ENCODE measurements around the gene ISCA2. TPM values are rescaled to one million over a fixed set of nuclear protein-coding genes. Genes with fewer than 3 reads are reported as not detected.

Gene ISCA2
- total RNA-seq, 1 donor, result 24.6 TPM

GRCh38 chr14:74524812-74525135 is 31.2 kb downstream of the ISCA2 start:
- DNase-seq (ENCODE audit: low read depth), result no peak
- no peak overlapping the region for H3K4me3 ChIP-seq (ENCODE audit: low read depth, low read length)
- TF ChIP-seq, protein P1, sequence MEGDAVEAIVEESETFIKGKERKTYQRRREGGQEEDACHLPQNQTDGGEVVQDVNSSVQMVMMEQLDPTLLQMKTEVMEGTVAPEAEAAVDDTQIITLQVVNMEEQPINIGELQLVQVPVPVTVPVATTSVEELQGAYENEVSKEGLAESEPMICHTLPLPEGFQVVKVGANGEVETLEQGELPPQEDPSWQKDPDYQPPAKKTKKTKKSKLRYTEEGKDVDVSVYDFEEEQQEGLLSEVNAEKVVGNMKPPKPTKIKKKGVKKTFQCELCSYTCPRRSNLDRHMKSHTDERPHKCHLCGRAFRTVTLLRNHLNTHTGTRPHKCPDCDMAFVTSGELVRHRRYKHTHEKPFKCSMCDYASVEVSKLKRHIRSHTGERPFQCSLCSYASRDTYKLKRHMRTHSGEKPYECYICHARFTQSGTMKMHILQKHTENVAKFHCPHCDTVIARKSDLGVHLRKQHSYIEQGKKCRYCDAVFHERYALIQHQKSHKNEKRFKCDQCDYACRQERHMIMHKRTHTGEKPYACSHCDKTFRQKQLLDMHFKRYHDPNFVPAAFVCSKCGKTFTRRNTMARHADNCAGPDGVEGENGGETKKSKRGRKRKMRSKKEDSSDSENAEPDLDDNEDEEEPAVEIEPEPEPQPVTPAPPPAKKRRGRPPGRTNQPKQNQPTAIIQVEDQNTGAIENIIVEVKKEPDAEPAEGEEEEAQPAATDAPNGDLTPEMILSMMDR (IDR thresholded peaks at IDR 0.05; ENCODE audit: insufficient read depth, low read depth, low read length), result no peak

DNA sequence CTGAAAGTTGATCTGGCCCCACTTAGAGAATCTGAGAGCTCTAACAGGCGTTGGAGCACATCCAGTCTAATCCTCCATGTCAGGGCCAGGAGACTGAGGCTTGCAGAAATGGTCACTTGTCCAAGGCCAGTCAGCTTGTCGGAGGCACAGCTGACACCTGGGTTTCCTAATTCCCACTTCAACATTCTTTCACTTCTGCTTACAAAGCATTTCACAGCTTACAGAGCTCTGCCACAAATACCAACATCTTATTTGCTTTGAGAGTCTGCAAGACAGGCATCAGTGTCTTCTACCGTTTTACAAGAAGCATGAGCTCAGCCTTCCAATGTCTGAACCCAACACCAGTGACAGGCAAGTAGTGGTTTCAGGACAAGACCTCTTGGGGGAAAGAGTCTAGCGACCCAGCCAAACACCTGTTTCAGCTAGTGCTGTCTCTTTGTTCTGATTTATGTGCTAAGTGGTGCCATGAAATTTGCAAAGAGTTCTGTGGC is 31.8 kb downstream of the ISCA2 start:
- TF ChIP-seq, protein P1 (IDR thresholded peaks at IDR 0.05; ENCODE audit: insufficient read depth, low read depth, low read length), result no peak
- DNase-seq (ENCODE audit: low read depth), result no peak
- no peak overlapping the region for H3K4me3 ChIP-seq (ENCODE audit: low read depth, low read length)

GRCh38 chr14:74526854-74527585 is 33.5 kb downstream of the ISCA2 start:
- TF ChIP-seq, protein P1 (IDR thresholded peaks at IDR 0.05; ENCODE audit: insufficient read depth, low read depth, low read length), result no peak
- no peak for DNase-seq (ENCODE audit: low read depth)
- no peak overlapping the region for H3K4me3 ChIP-seq (ENCODE audit: low read depth, low read length)

- H3K4me3 ChIP-seq (ENCODE audit: low read depth, low read length), result no peak overlapping the region
- TF ChIP-seq, protein P1 (IDR thresholded peaks at IDR 0.05; ENCODE audit: insufficient read depth, low read depth, low read length), result no peak
- no peak for DNase-seq (ENCODE audit: low read depth)
Observed at GRCh38 chr14:74527736-74528280, 34.2 kb downstream of the ISCA2 start.

DNA sequence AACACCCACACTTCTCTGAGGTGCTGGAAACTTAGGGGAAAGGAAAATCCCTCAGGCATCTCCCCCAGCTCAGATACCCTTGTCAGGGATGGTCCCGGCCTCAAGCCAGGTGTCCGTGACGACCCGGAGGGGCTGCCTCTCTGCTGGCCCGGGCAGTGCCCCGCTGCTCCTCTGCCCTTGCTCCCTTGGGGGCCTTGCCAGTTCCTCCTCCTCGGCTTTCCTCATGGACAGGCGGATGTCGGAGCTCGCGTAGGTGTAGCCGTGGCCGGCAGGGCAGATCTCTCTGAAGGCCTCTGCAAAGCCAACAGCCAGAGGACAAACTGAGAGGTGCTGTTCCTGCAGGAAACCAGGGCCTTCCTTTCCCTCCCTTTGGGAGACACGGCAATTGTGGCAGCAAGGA is 34.8 kb downstream of the ISCA2 start:
- TF ChIP-seq, protein P1 (IDR thresholded peaks at IDR 0.05; ENCODE audit: insufficient read depth, low read depth, low read length), result no peak
- no peak for DNase-seq (ENCODE audit: low read depth)
- no peak overlapping the region for H3K4me3 ChIP-seq (ENCODE audit: low read depth, low read length)

- no peak overlapping the region for H3K4me3 ChIP-seq (ENCODE audit: low read depth, low read length)
- TF ChIP-seq, protein P1 (IDR thresholded peaks at IDR 0.05; ENCODE audit: insufficient read depth, low read depth, low read length), result no peak
- no peak for DNase-seq (ENCODE audit: low read depth)
Observed at GRCh38 chr14:74528886-74529285, 35.3 kb downstream of the ISCA2 start.

Measured in fibroblast of villous mesenchyme (primary cell).